ENCODE data around the gene SAMD11.
"Not testable (repeated sequence)": the region's sequence is repeated elsewhere in the genome, so short reads cannot be mapped to it uniquely, and the experiment has no call there.

Gene SAMD11

DNA sequence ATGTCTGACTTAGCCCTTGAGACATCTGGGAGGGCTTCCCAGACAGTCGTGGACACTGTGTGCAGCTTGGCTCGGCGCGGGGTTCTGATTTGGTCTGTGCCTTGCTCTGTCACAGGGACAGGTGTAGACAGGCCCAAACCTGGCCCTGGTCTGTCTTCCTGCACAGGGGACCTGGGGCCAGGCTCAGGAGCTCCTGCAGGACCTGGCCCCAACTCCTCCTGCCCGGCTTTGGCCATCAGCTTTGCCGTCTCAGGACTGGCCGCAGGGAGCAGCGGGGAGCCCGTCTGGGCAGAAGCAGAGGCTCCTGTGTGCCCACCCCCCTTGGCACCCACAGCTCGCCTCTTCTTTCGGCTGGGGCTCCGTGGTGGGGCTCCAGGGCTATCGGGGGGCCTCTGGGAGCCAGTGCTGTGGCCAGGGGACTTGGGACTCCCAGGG is 56.4 kb downstream of the SAMD11 start:
- no peak for DNase-seq

- DNase-seq, result no peak
These were observed 57.1 kb downstream of the SAMD11 start for GRCh38 chr1:980602-981395.

DNA sequence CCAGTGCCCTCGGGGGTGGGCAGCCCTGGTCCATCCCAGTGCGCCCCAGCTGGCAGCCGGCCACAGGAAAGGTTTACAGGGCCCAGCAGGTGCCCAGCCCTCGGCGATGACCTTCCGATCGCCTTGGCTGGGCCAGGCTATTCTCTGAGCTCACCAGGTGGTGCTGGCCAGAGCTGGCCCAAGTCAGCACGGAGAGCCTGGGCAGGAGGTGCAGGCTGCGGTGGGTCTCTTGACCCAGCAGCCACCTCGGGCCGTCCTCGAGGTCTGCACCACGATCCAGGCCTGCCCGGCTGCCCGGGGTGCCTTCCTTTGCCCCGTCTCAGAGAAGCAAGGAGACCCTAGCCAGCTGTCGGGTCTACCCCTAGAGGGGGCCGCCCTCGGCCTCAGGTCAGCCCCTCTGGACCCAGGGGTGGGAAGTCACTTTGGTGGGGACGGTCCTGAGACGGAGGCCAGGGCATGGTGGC is 57.8 kb downstream of the SAMD11 start:
- DNase-seq, result no peak

- DNase-seq, result no peak
These were observed 58.3 kb downstream of the SAMD11 start, which contains the start of gene PERM1 for GRCh38 chr1:981955-982558. TSS of gene PERM1 (minus strand) at chr1:982093. CDS start at chr1:981029, 1,064 bp downstream.

DNA sequence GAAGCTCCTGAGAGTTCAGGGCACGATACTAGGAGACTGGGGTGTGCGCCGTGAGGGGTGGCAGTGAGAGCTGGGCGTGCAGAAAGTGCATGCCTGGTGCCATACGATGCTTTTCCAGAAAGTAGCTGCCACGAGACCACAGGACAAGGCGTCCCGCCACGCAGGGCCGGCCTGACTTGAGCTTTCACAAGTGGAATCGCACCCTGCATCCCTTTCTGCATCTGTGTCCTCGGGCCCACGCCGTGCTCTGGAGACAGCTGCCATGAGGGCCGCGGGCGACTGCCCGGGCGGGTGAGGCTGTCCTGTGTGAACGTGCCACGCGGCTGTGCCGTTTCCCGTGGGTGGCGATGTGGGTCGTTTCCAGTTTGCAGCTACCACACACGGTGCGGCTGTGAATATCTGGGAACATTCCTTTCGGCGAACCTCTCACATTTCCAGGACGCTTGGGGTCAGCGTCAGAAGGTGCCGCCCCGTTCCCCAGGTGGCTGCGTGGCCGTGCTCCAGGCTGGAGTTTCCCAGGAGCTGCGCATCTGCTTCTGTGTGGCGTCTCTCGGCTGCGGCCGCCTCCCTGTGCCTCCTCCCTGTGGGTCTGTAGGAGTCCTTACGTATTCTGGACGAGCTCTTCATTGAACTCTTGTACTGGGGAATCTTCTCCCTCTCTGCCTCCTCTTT is 59.2 kb downstream of the SAMD11 start:
- DNase-seq, result no peak

DNA sequence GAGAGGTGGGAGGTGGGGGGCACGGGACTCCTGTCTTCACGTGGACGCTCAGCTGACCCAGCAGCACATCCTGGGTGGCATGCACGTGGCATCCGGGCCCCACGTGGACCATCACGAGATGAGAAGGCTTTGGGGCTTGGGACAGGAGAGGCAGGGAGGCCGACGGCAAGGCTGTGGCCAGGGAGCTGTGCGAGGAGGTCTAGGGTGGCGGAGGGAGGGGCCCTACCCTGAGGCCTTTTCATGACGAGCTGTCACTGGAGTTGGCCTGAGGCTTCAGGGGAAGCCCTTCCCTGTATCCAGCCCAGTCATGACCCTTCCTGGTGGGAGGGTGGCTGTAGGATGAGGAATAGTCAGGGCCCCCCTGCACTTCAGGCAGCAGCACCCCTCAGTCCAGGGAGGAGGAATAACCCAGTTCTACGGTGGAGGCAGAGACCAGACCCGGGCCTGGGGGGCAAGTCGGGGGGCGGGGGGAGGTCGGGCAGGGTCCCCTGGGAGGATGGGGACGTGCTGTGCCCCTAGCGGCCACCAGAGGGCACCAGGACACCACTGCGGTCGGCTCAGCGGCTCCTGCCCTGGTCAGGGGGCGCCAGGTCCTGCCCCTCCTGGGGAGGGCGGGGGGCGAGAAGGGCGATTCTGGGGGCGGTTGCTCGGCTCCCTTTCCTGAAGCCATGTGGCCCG is 60.2 kb downstream of the SAMD11 start:
- DNase-seq, result peak; percentile 59

DNA sequence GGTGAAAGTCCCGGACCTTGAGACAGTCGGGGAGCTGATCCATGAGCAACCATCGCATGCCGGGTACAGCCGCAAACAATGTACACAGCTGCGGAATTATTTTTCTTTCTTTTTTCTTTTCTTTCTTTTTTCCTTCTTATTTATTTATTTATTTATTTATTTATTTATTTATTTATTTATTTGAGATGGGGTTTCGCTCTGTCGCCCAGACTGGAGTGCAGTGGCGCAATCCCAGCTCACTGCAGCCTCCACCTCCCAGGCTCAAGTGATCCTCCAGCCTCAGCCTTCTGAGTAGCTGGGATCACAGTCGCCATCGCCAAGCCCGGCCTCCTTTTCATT is 60.7 kb downstream of the SAMD11 start:
- DNase-seq, result no peak

DNA sequence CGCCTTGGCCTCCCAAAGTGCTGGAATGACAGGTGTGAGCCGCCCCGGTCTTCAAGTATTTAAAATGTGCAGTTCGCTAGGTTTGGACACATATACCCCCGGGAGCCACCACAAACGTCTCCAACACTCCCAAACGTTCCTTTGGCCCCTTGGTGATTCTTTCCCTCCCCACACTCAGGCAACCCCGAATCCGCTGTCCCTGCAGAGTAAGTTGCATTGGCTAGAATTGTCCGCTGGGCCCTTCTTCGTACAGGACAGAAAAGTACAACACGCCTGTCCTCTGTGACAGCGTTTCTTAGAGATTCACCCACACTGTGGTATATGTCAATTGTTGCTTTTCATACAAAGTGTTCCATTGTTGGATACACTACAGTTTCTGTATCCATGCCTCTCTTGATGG is 61.4 kb downstream of the SAMD11 start:
- no peak for DNase-seq

- not testable (repeated sequence) for DNase-seq
These were observed 64.3 kb downstream of the SAMD11 start for GRCh38 chr1:988061-988460.

- not testable (repeated sequence) for DNase-seq
These were observed 67.6 kb downstream of the SAMD11 start for GRCh38 chr1:991275-991674.

DNA sequence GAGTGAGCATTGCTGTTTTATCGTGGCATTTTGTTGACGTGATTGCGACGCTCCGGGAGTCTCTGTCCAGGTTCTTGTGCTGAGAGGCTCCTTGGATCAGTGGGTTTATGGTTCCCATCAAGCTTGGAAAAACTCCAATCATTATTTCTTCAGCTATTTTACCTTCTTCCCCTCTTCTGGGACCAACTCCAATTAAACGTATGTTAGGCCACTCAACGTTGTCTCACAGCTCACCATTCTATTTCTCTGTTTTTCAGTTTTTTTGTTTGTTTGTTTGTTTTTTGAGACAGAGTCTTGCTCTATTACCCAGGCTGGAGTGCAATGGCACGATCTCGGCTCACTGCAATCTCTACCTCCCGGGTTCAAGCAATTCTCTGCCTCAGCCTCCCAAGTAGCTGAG is 68.2 kb downstream of the SAMD11 start:
- DNase-seq, result no peak

GRCh38 chr1:992362-992761 is 68.6 kb downstream of the SAMD11 start:
- no peak for DNase-seq

DNA sequence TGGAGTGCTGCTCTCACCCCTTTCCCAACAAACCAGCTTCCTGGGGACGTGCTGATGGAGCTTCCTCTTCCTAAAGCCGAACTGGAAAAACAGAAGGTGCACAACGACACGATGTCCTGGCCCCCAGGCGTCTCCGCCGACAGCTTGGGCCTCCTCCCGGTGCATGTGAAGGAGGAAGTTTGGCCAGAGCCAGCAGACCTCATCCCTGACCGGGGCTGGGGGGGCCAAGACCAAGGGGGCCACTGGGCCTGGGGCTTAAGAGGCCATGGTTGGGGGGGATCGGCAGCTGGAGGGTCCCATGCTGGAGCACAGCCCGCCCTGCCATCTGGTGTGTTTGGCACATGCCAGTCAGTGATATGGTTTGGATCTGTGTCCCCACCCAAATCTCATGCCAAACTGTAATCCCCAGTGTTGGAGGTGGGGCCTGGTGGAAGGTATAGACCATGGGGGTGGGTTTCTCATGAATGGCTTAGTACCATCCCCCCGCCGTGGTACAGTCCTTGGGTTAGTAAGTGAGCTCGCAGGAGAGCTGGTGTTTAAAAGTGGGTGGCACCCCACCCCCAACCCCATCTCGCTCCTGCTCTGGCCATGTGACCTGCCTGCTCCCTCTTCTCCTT is 69.8 kb downstream of the SAMD11 start:
- no peak for DNase-seq

Measured in NCI-H82 (cell line).